ENCODE measurements around the gene SLC29A1. TPM values are rescaled to one million over a fixed set of nuclear protein-coding genes. Genes with fewer than 3 reads are reported as not detected.
A peak's percentile ranks its signal among the peaks of the same experiment; 100 is the strongest.

SLC29A1 gene
- total and polyA plus RNA-seq, 9 of the 15 experiments (the other 6 are each of a cell fraction or from before 2014, with no cell fraction given), result 18.9 to 170 (median 57.7) TPM

GRCh38 chr6:44264154-44265006 is 41.0 kb downstream of the SLC29A1 start (continued):
- TF ChIP-seq RERE (CRISPR knock-in tag; IDR thresholded peaks at IDR 0.05; ENCODE audit: borderline replicate concordance) (no peak), ETV6 (IDR thresholded peaks at IDR 0.05; ENCODE audit: borderline replicate concordance in 1 of 2, low read depth in 2 of 2, low read length in 1 of 2) (0 out of 4 replicates have a peak, but pooled peaks of 1 of the 2 experiments have one; percentile 29), ETV6 (CRISPR knock-in tag; IDR thresholded peaks at IDR 0.05; ENCODE audit: borderline replicate concordance) (no peak), RBM34 (IDR thresholded peaks at IDR 0.05; ENCODE audit: borderline replicate concordance, insufficient read depth, low read length) (no peak), GTF2A2 (tag; IDR thresholded peaks at IDR 0.05) (no peak), TBP (optimal IDR thresholded peaks at IDR 0.05; ENCODE audit: low read depth, low read length) (no peak), ZNF408 (CRISPR knock-in tag; IDR thresholded peaks at IDR 0.05; ENCODE audit: low read depth) (no peak)
